NCI-H2081 (cell line): ENCODE data around the gene ARL6IP4.

Source experiments
- DNase-seq, 2 experiments: peaks; one replicate each; lab custom pipeline; 2025; lab: John Stamatoyannopoulos, UW

Gene ARL6IP4

GRCh38 chr12:122978507-122978955 is 1.9 kb upstream of the ARL6IP4 start:
- DNase-seq, result no peak

- no peak for DNase-seq
Observed at GRCh38 chr12:122979001-122979907, 1.2 kb upstream of the ARL6IP4 start.

- no peak for DNase-seq
Observed at GRCh38 chr12:122979908-122980182, 636 bp upstream of the ARL6IP4 start.

- DNase-seq, result no peak
Observed at GRCh38 chr12:122981036-122981471, 573 bp downstream of the ARL6IP4 start.

GRCh38 chr12:122981587-122982476 is 1.4 kb downstream of the ARL6IP4 start:
- no peak for DNase-seq

- DNase-seq, result no peak
Observed at GRCh38 chr12:122982477-122982815, 2.0 kb downstream of the ARL6IP4 start.

GRCh38 chr12:122982963-122983788 is 2.7 kb downstream of the ARL6IP4 start:
- DNase-seq, result no peak

- DNase-seq, result no peak
Observed at GRCh38 chr12:122983789-122984515, 3.5 kb downstream of the ARL6IP4 start.

- no peak for DNase-seq
Observed at GRCh38 chr12:122984612-122985337, 4.3 kb downstream of the ARL6IP4 start.

- no peak for DNase-seq
Observed at GRCh38 chr12:122985338-122986257, 5.1 kb downstream of the ARL6IP4 start.

GRCh38 chr12:122986258-122986871 is 5.9 kb downstream of the ARL6IP4 start:
- no peak for DNase-seq

- no peak for DNase-seq
Observed at GRCh38 chr12:122987086-122987951, 6.8 kb downstream of the ARL6IP4 start.

- no peak for DNase-seq
Observed at GRCh38 chr12:122988036-122988435, 7.6 kb downstream of the ARL6IP4 start.

- no peak for DNase-seq
Observed at GRCh38 chr12:122988612-122989212, 8.2 kb downstream of the ARL6IP4 start.

GRCh38 chr12:122989225-122989839 is 8.9 kb downstream of the ARL6IP4 start:
- no peak for DNase-seq

GRCh38 chr12:122989874-122990419 is 9.5 kb downstream of the ARL6IP4 start:
- DNase-seq, result no peak

- DNase-seq, result no peak
Observed at GRCh38 chr12:122990561-122990960, 10.1 kb downstream of the ARL6IP4 start.
